PC-9 (cell line): ENCODE data around the gene CPXM1. TPM values are rescaled to one million over a fixed set of nuclear protein-coding genes. Genes with fewer than 3 reads are reported as not detected.

Source experiments
- BruUV-seq: library from RNA; stranded (reverse); fragments of 400-500 nt; replicated peaks from 2 replicates; lab custom pipeline; 2021; lab: Mats Ljungman, UMichigan
- CTCF ChIA-PET: fragments of 300-600 bp; sonication (Branson Sonifier 250); formaldehyde crosslinking; loops from one replicate; lab custom pipeline; 2022; ENCODE audit warnings: antibody characterized with exemption; lab: Charles Lee
- POLR2A ChIA-PET: fragments of 300-600 bp; sonication (Branson Sonifier 250); formaldehyde crosslinking; loops from one replicate; lab custom pipeline; 2022; ENCODE audit warnings: antibody characterized with exemption; ENCODE audit not compliant: unreplicated experiment; lab: Charles Lee
- DNase-seq, 2 experiments: peaks; one replicate each; pipeline versions ENCODE4 v3.0.0 to v3.0.0-alpha.2; 2015 to 2022; ENCODE audit warnings: mixed read lengths in 1 of 2
- H2AFZ ChIP-seq: fragments of 200-600 bp; sonication (generic); 2 replicates; pipeline ENCODE4 v1.8.1; 2017; ENCODE audit warnings: antibody characterized with exemption
- H3F3A ChIP-seq: fragments of 200-600 bp; sonication (generic); 2 replicates; pipeline ENCODE4 v1.8.1; 2017; ENCODE audit warnings: antibody characterized with exemption, mild to moderate bottlenecking, low read depth; ENCODE audit not compliant: insufficient read depth
- H3K27ac ChIP-seq: fragments of 200-600 bp; sonication (generic); 2 replicates; pipeline ENCODE4 v1.6.1; 2016; ENCODE audit warnings: mixed run types
- H3K27me3 ChIP-seq: fragments of 200-600 bp; sonication (generic); 2 replicates; pipeline ENCODE4 v1.6.1; 2016; ENCODE audit warnings: low read depth, mixed run types; ENCODE audit not compliant: insufficient read depth
- H3K36me3 ChIP-seq: fragments of 200-600 bp; sonication (generic); 2 replicates; pipeline ENCODE4 v1.6.1; 2016; ENCODE audit warnings: low read depth, mixed run types
- H3K4me1 ChIP-seq: fragments of 200-600 bp; sonication (generic); replicated peaks from 2 replicates; pipeline ENCODE4 v1.6.1; 2016; ENCODE audit warnings: mixed run types; ENCODE audit not compliant: insufficient read depth
- H3K4me2 ChIP-seq: fragments of 200-600 bp; sonication (generic); 2 replicates; pipeline ENCODE4 v1.6.1; 2017; ENCODE audit warnings: mixed run types
- H3K4me3 ChIP-seq: fragments of 200-600 bp; sonication (generic); 2 replicates; pipeline ENCODE4 v1.6.1; 2016; ENCODE audit warnings: mixed run types
- H3K79me2 ChIP-seq: fragments of 200-600 bp; sonication (generic); 2 replicates; pipeline ENCODE4 v1.6.1; 2017; ENCODE audit warnings: low read depth, mixed run types
- H3K9me2 ChIP-seq: fragments of 200-600 bp; sonication (generic); 2 replicates; pipeline ENCODE4 v1.8.1; 2017; ENCODE audit warnings: mild to moderate bottlenecking; ENCODE audit not compliant: insufficient read depth
- H3K9me3 ChIP-seq: fragments of 200-600 bp; sonication (generic); 2 replicates; pipeline ENCODE4 v1.8.1; 2016; ENCODE audit warnings: low read depth; ENCODE audit not compliant: insufficient read depth
- H4K20me1 ChIP-seq: fragments of 200-600 bp; sonication (generic); 2 replicates; pipeline ENCODE4 v1.8.1; 2017; ENCODE audit not compliant: insufficient read depth
- EZH2 ChIP-seq: fragments of 200-600 bp; sonication (generic); IDR thresholded peaks from 2 replicates; pipeline ENCODE4 v1.8.0; 2017; ENCODE audit warnings: antibody characterized with exemption, low read depth
- intact Hi-C: fragments of 100-400 bp; cut with micrococcal nuclease; formaldehyde crosslinking; loops from one replicate; pipeline ENCODE4 v1.10.0; 2022; ENCODE audit not compliant: unreplicated experiment
- total RNA-seq: library from RNA; stranded (reverse); gene quantifications from 2 replicates; pipeline ENCODE4 v1.2.3, GENCODE V29; 2021
- TF ChIP-seq, protein P1 (sequence below): fragments of 200-600 bp; sonication (generic); conservative IDR thresholded peaks from 2 replicates; pipeline ENCODE4 v1.6.1; 2017; ENCODE audit warnings: mixed run types, antibody characterized with exemption, mild to moderate bottlenecking, moderate library complexity

The CPXM1 gene
- total RNA-seq, 1 experiment from 2014 or later: not detected

DNA sequence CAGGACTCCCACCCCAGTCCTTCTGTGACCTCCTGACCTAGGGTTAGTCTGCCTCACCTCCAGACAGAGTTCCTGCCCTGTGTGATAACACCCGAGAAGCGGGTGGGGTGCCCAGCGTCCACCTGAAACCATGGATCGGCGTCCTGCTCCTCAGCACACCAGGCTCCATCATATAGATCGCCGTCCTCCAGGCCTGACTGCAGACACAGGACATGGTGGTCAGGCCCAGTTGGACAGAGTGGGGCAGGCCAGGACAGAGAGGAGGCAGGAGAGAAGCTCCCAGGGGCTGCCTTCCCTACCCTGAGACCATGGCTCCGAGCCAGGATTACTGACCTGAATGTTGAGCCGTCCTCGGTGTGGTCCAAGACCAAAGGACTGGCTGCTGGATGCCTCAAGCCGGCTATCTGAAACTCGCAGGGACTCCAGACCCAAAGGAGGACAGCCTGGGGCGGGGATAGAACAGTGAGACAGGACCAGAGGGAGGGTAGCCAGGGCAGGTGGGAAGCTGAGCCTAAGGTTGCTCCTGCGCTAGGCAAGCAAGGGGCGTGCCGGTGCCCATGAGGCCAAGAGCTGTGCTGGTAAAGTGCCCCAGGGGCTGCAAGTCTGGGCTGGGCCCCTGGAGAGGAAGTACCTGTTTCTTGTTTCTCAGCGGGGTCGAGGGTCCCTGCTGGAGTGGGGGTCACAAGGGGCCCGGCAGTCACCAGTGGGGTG, 2.2 kb downstream of the CPXM1 start:
- CTCF ChIA-PET: no interaction called here

DNA sequence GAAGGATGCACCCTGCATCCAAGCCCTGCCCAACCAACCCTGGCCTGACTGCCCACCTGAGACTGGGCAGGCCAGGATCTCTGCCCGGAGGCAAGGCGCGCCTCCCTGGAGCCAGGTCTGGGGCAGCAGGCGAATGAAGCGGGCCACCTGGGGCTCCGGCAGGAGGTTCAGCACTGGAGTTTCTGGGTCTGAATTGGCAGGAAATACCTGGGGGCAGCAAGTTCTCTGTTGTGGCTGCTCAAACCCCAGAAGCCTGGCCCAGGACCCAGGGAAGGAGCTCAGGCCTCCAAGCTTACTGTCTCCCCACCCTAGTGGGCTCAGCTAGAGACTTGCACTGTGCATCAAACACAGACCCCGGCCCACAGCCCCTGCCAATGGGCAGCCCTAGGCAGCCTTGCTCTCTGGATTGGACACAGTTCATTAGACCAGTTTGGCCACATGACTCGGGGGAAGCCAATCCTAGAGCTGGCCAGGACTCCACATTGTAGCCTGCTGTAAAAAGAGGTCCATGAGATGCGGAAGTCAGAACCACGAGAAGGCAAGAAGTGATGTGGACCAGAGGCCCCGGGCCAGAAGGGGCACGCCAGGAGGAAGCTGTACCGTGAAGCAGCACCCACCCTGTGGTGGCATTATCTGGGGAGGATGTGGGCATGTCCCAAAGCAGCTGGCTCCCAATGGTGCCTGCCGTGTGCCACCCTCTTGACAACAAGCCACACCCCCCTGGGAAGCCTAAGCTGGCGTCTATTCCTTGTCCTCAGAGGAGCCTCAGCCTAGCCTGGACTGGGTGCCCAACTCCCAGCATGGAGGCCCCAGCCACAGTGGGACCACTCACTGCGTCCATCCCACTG, 3.1 kb downstream of the CPXM1 start:
- H3K4me2 ChIP-seq: no peak overlapping the region
- H3K4me1 ChIP-seq: no peaks in the 10 kb centered on the region
- intact Hi-C loops: no loop called here
- H3K36me3 ChIP-seq: no peaks in the 10 kb centered on the region
- ChIA-PET CTCF (no interaction called here), POLR2A (no interaction called here)
- H3K9me3 ChIP-seq: no peaks in the 10 kb centered on the region
- H3K4me3 ChIP-seq: no peak overlapping the region
- TF ChIP-seq EZH2: no peak
- TF ChIP-seq, protein P1, sequence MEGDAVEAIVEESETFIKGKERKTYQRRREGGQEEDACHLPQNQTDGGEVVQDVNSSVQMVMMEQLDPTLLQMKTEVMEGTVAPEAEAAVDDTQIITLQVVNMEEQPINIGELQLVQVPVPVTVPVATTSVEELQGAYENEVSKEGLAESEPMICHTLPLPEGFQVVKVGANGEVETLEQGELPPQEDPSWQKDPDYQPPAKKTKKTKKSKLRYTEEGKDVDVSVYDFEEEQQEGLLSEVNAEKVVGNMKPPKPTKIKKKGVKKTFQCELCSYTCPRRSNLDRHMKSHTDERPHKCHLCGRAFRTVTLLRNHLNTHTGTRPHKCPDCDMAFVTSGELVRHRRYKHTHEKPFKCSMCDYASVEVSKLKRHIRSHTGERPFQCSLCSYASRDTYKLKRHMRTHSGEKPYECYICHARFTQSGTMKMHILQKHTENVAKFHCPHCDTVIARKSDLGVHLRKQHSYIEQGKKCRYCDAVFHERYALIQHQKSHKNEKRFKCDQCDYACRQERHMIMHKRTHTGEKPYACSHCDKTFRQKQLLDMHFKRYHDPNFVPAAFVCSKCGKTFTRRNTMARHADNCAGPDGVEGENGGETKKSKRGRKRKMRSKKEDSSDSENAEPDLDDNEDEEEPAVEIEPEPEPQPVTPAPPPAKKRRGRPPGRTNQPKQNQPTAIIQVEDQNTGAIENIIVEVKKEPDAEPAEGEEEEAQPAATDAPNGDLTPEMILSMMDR: no peak
- no peaks in the 10 kb centered on the region for H3K79me2 ChIP-seq
- no peak for DNase-seq
- no peaks in the 10 kb centered on the region for H3F3A ChIP-seq
- H3K9me2 ChIP-seq: no peaks in the 10 kb centered on the region
- H3K27me3 ChIP-seq: peaks cover 36% of the 10 kb centered on the region
- no TSS peak for BruUV-seq
- no peaks in the 10 kb centered on the region for H4K20me1 ChIP-seq
- H3K27ac ChIP-seq: no peak overlapping the region
- no peak overlapping the region for H2AFZ ChIP-seq

More for the DNA sequence above, 2.2 kb downstream of the CPXM1 start:
- Histone ChIP-seq H2AFZ (no peak overlapping the region), H3K9me2 (no peaks in the 10 kb centered on the region), H3F3A (no peaks in the 10 kb centered on the region), H3K36me3 (no peaks in the 10 kb centered on the region), H3K4me3 (no peak overlapping the region), H4K20me1 (no peaks in the 10 kb centered on the region), H3K4me2 (no peak overlapping the region), H3K27me3 (peaks cover 28% of the 10 kb centered on the region), H3K79me2 (no peaks in the 10 kb centered on the region), H3K4me1 (no peaks in the 10 kb centered on the region), H3K27ac (no peak overlapping the region), H3K9me3 (no peaks in the 10 kb centered on the region)
- POLR2A ChIA-PET: no interaction called here
- DNase-seq: no peak
- no peak for TF ChIP-seq EZH2
- TF ChIP-seq, protein P1: no peak
- BruUV-seq: no TSS peak
- intact Hi-C loops: no loop called here

GRCh38 chr20:2796011-2796660, 4.3 kb downstream of the CPXM1 start:
- H2AFZ ChIP-seq: no peak overlapping the region
- DNase-seq: no peak
- peaks cover 44% of the 10 kb centered on the region for H3K27me3 ChIP-seq
- intact Hi-C loops: no loop called here
- no peak overlapping the region for H3K4me3 ChIP-seq
- CTCF ChIA-PET: no interaction called here
- H3K4me1 ChIP-seq: no peaks in the 10 kb centered on the region
- H3K4me2 ChIP-seq: no peak overlapping the region
- H3K79me2 ChIP-seq: no peaks in the 10 kb centered on the region
- H3F3A ChIP-seq: no peaks in the 10 kb centered on the region
- no peaks in the 10 kb centered on the region for H4K20me1 ChIP-seq
- H3K9me2 ChIP-seq: no peaks in the 10 kb centered on the region
- H3K36me3 ChIP-seq: no peaks in the 10 kb centered on the region
- TF ChIP-seq EZH2: no peak
- TF ChIP-seq, protein P1: no peak
- H3K9me3 ChIP-seq: no peaks in the 10 kb centered on the region
- no TSS peak for BruUV-seq
- no peak overlapping the region for H3K27ac ChIP-seq
- POLR2A ChIA-PET: no interaction called here
